Measurements from ENCODE around the gene NPAS3. TPM values are rescaled to one million over a fixed set of nuclear protein-coding genes. Genes with fewer than 3 reads are reported as not detected.

Gene NPAS3
- total and polyA plus RNA-seq, 7 donors: 0.36 to 6.4 (median 4.6) TPM; not detected in 2

DNA sequence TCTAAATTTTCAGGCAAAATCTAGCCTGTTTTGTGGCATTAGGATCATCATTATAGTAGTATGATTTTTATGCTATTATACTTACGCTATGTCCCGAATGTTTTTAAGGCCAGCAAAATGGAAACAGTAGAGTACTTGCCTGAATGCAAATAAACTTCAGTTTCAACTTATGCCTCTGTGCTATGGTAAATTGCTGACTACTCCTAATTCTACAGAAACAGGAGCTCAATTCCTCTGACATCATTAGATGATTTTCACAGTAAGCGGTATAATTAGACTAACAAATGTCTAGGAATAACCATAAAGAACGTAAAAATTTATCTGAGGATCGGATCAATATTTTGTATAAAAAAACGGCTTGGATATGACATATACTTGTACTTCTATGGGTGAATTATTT lies 742.2 kb downstream of the NPAS3 start:
- DNase-seq: no peak
- no peak overlapping the region for H3K27ac ChIP-seq
- peaks cover 0 to 12% (median 4%) of the 10 kb centered on the region in 4 donors for H3K4me1 ChIP-seq
- H3K4me3 ChIP-seq: no peak overlapping the region
- WGBS, 2 donors: 94 to 97% methylated on average over 6 of the region's 6 CpGs
- H3K27me3 ChIP-seq: no peaks in the 10 kb centered on the region
- no peaks in the 10 kb centered on the region for H3K9me3 ChIP-seq
- TF ChIP-seq POLR2A (IDR thresholded peaks at IDR 0.05): no peak
- no peak for TF ChIP-seq POLR2AphosphoS5 (IDR thresholded peaks at IDR 0.05)
- TF ChIP-seq, protein P1, sequence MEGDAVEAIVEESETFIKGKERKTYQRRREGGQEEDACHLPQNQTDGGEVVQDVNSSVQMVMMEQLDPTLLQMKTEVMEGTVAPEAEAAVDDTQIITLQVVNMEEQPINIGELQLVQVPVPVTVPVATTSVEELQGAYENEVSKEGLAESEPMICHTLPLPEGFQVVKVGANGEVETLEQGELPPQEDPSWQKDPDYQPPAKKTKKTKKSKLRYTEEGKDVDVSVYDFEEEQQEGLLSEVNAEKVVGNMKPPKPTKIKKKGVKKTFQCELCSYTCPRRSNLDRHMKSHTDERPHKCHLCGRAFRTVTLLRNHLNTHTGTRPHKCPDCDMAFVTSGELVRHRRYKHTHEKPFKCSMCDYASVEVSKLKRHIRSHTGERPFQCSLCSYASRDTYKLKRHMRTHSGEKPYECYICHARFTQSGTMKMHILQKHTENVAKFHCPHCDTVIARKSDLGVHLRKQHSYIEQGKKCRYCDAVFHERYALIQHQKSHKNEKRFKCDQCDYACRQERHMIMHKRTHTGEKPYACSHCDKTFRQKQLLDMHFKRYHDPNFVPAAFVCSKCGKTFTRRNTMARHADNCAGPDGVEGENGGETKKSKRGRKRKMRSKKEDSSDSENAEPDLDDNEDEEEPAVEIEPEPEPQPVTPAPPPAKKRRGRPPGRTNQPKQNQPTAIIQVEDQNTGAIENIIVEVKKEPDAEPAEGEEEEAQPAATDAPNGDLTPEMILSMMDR (IDR thresholded peaks at IDR 0.05): no peak
- no peak for TF ChIP-seq EP300 (IDR thresholded peaks at IDR 0.05)
- intact Hi-C loops (cut with DNase I): no loop called here
- H3K36me3 ChIP-seq: no peaks in the 10 kb centered on the region

DNA sequence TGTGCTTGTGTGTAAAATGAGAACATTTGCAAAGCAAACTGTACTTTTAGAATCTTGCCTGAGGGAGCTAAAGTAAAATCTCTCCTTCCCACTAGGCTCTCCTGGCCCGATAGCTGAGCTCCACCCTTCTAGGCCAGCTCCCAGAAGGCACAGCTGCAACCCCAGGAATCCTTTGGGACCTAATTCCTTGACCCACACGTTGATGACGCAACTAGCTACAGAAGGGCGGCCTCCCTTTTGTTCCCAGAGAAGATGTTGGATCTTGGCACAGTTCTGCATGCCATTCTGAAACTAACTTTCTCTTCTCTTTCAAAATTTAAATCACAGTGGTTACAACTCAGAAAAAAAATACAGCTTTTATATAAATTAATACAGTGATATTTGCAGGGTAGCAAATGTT lies 744.1 kb downstream of the NPAS3 start:
- peak; percentile 72 for DNase-seq
- Histone ChIP-seq H3K36me3 (no peaks in the 10 kb centered on the region), H3K27me3 (no peaks in the 10 kb centered on the region), H3K4me3 (no peak overlapping the region), H3K27ac (peak overlapping the region in 1 of 4 donors; percentile 32), H3K4me1 (peaks cover 0 to 12% (median 4%) of the 10 kb centered on the region in 4 donors), H3K9me3 (no peaks in the 10 kb centered on the region)
- 78 to 87% methylated on average over 4 of the region's 4 CpGs for WGBS, 2 donors
- intact Hi-C loops (cut with DNase I): no loop called here
- TF ChIP-seq POLR2A (IDR thresholded peaks at IDR 0.05): no peak
- TF ChIP-seq, protein P1 (IDR thresholded peaks at IDR 0.05): no peak
- TF ChIP-seq POLR2AphosphoS5 (IDR thresholded peaks at IDR 0.05): peak in 2 of 4 donors; percentile 21 to 37

DNA sequence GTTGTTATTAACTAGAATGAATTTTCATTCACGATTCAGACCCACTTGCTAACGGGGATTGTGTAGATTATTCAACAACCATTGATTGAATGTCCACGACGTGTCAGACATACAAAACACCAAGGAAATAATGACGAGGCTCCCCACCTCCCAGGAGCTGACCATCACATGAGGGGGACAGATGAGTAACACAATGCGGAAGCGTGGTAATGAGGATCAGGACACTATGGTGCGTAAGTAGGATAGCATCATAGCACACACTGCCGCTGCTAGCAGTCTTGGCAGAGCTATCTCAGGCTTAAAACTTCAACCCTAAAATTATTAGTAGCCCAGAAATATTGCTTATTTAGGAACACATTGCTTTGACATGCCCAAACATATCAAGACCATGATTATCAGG lies 746.3 kb downstream of the NPAS3 start:
- 94% methylated on average over 9 of the region's 9 CpGs for WGBS, 2 donors
- no peaks in the 10 kb centered on the region for H3K36me3 ChIP-seq
- no peak for DNase-seq
- peaks cover 0 to 6% (median 1%) of the 10 kb centered on the region in 4 donors for H3K4me1 ChIP-seq
- H3K9me3 ChIP-seq: no peaks in the 10 kb centered on the region
- intact Hi-C loops (cut with DNase I): no loop called here
- H3K4me3 ChIP-seq: no peak overlapping the region
- TF ChIP-seq, protein P1 (IDR thresholded peaks at IDR 0.05): no peak
- no peak for TF ChIP-seq POLR2AphosphoS5 (IDR thresholded peaks at IDR 0.05)
- H3K27me3 ChIP-seq: no peaks in the 10 kb centered on the region
- no peak overlapping the region for H3K27ac ChIP-seq

DNA sequence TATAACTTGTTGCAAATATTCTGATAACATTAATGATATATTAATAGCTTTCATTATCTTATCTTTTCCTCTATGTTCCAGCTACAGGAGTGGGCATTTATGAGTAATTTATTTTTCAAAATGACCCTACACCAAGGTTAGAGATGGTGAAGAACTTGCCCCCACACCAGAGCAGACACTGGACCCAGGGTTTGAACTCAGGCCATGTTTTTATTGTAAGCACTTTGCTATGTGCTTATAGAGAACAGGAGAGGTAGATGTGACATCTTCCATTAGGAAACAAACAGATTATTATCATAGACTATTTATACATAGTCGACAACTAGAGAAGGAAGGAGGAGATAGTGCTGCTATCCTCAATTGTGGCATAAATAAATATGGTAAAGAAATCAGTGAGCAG lies 747.0 kb downstream of the NPAS3 start:
- H3K9me3 ChIP-seq: no peaks in the 10 kb centered on the region
- no peak for DNase-seq
- intact Hi-C loops (cut with DNase I): no loop called here
- 93% methylated on average over 1 of the region's 1 CpG for WGBS, 2 donors
- no peaks in the 10 kb centered on the region for H3K36me3 ChIP-seq
- no peak overlapping the region for H3K4me3 ChIP-seq
- H3K27me3 ChIP-seq: no peaks in the 10 kb centered on the region
- H3K4me1 ChIP-seq: peaks cover 0 to 6% (median 0%) of the 10 kb centered on the region in 4 donors
- TF ChIP-seq, protein P1 (IDR thresholded peaks at IDR 0.05): no peak
- TF ChIP-seq POLR2A (IDR thresholded peaks at IDR 0.05) (no peak), EP300 (IDR thresholded peaks at IDR 0.05) (no peak), POLR2AphosphoS5 (IDR thresholded peaks at IDR 0.05) (no peak)
- H3K27ac ChIP-seq: no peak overlapping the region

GRCh38 chr14:33686218-33686617 lies 747.5 kb downstream of the NPAS3 start:
- no peak overlapping the region for H3K4me3 ChIP-seq
- H3K27ac ChIP-seq: no peak overlapping the region
- no peaks in the 10 kb centered on the region for H3K27me3 ChIP-seq
- H3K4me1 ChIP-seq: peaks cover 0 to 6% (median 0%) of the 10 kb centered on the region in 4 donors
- DNase-seq: no peak
- 78 to 80% methylated on average over 3 of the region's 3 CpGs for WGBS, 2 donors
- H3K36me3 ChIP-seq: no peaks in the 10 kb centered on the region
- H3K9me3 ChIP-seq: no peaks in the 10 kb centered on the region
- intact Hi-C loops (cut with DNase I): no loop called here
- TF ChIP-seq POLR2A (IDR thresholded peaks at IDR 0.05) (no peak), POLR2AphosphoS5 (IDR thresholded peaks at IDR 0.05) (no peak), EP300 (IDR thresholded peaks at IDR 0.05) (no peak)
- TF ChIP-seq, protein P1 (IDR thresholded peaks at IDR 0.05): no peak

All from sigmoid colon (tissue), 7 donors.